Epithelial cell of esophagus (primary cell): ENCODE measurements around the gene HS3ST4.

Source experiments
- DNase-seq: peaks from one replicate; pipeline ENCODE4 v3.0.0; 2010; ENCODE audit warnings: low read depth
- H3K4me3 ChIP-seq: 2 replicates; pipeline ENCODE4 v1.5.1; 2011; ENCODE audit warnings: mild to moderate bottlenecking, low read length, control low read depth
- TF ChIP-seq, protein P1 (sequence below): IDR thresholded peaks from 2 replicates; pipeline ENCODE4 v1.5.1; 2011; ENCODE audit warnings: low read depth, mild to moderate bottlenecking, low read length, control low read depth, inconsistent platforms; ENCODE audit not compliant: insufficient read depth; ENCODE audit errors: missing control alignments

The HS3ST4 gene

DNA sequence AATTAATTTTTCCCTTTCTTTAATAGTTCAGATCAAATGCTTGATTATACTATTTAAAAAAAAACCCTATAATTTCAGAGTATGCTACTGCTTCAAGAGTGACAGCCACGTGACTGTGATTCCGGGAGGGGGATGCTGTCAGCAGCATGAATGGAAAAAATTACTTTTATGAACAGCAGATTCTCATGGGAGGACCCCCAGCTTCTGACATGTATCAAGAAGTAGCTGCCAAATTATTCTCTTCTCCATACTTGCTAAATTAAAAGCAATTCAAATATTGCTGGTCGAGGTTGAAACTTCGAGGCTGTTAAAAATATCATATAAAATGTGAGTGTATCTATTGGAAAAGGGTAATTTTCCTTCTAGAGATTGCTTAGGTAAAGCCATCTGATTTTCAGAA, 95.0 kb downstream of the HS3ST4 start:
- H3K4me3 ChIP-seq, result no peak overlapping the region
- TF ChIP-seq, protein P1, sequence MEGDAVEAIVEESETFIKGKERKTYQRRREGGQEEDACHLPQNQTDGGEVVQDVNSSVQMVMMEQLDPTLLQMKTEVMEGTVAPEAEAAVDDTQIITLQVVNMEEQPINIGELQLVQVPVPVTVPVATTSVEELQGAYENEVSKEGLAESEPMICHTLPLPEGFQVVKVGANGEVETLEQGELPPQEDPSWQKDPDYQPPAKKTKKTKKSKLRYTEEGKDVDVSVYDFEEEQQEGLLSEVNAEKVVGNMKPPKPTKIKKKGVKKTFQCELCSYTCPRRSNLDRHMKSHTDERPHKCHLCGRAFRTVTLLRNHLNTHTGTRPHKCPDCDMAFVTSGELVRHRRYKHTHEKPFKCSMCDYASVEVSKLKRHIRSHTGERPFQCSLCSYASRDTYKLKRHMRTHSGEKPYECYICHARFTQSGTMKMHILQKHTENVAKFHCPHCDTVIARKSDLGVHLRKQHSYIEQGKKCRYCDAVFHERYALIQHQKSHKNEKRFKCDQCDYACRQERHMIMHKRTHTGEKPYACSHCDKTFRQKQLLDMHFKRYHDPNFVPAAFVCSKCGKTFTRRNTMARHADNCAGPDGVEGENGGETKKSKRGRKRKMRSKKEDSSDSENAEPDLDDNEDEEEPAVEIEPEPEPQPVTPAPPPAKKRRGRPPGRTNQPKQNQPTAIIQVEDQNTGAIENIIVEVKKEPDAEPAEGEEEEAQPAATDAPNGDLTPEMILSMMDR, result no peak
- DNase-seq, result no peak

DNA sequence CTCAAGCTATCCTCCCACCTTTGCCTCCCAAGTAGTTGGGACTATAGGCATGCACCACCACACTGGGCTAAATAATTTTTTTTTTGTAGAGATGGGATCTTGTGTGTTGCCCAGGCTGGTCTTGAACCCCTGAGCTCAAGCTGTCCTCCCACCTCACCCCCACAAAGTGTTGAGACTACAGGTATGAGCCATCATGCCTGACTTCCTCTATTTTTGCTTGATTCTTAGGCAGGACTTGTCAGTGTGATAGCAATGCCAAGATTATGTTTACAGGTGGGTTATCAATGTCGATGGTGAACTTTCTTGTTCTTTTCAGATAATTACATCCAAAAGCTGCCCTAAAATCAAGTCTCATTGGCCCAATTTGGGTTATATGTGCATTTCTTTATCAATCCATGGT, 96.9 kb downstream of the HS3ST4 start:
- TF ChIP-seq, protein P1, result no peak
- H3K4me3 ChIP-seq, result no peak overlapping the region
- no peak for DNase-seq

DNA sequence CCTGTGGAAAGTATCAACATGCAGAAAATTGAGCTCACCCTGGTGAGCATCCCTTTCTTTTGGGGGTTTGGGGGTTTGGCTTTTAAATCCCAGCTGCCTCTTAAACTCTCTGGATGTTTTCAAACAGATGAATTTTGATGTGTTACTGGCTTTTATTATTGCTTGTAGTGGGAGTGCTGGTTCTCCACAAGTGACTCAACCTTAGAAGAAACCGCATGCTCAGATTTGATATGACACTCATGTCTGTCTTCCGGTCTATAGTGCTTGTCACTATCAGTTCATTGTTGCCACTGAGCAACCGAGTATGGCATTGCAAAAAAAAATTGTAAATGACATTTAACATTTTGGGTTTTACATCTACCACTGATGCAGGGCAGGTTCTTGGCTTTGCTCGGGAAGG, 104.5 kb downstream of the HS3ST4 start:
- no peak for DNase-seq
- TF ChIP-seq, protein P1, result no peak
- no peak overlapping the region for H3K4me3 ChIP-seq

DNA sequence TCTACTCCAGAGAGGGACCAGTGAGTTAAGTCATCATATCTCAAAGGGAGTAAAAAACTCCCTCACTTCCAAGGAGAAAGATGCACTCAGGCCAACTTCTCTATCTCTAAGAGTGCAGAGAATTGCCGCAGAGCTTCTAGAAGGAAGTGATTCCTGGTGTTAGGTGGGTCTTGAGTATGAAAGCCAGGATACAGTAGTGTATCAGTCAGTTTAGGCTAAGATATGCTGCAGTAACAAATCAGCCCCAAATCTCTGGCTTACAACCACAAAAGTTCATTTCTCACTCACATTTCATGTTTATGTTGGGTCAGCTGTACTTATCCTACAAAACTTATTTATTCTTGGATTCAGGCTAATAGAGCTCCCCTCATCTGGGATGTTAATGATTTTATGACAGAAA, 106.3 kb downstream of the HS3ST4 start:
- H3K4me3 ChIP-seq, result no peak overlapping the region
- no peak for DNase-seq
- TF ChIP-seq, protein P1, result no peak

DNA sequence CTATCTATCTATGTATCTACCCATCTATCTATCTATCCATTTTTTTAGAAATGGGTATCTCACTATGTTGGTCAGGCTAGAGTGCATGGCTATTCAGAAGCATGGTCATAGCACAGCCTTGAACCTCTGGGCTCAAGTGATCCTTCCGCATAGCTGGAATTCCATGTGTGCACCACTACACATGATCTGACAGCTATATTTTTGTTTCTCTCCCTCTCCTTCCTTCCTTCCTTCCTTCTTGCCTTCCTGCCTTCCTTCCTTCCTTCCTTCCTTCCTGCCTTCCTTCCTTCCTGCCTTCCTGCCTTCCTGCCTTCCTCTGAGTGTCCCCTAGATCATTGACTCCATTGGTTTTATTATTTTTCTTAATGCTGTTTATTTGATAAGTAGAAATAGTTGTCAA, 108.1 kb downstream of the HS3ST4 start:
- no peak overlapping the region for H3K4me3 ChIP-seq
- TF ChIP-seq, protein P1, result no peak
- DNase-seq, result no peak

DNA sequence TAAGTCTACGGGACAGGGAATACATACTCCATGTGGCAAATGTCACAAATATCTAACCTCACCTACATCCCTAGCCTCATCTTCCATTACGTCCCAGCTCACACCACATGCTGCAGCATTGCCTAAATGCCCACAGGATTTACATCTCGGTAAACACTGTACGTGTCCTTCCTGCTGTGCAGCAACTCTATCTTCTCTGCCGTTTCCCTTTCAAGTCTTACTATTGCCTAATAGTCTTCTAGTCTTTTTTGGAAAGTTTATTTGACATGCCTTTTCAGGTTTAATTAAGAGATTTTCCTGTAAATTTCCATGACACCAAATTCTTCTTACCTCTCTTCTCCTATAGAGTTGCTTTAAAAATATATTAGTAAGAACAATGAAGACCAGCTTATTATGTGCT, 120.5 kb downstream of the HS3ST4 start:
- TF ChIP-seq, protein P1, result no peak
- no peak overlapping the region for H3K4me3 ChIP-seq
- DNase-seq, result no peak

DNA sequence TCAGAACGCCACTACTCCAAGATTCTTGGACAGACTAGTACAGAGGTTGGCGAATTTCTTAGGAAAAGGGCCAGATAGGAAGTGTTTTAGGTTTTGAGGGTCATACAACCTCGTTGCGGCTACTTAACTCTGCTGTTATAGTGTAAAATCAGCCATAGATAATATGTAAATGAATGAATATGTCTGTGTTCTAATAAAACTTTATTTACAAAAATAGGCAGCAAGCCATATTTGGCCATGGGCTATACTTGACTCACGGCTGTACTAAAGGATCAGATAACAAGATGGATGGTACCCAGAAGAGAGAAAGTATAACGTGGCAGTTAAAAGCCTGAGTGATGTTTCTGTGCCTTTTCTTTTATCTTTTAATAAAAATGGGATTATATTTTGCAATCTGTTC, 125.5 kb downstream of the HS3ST4 start:
- DNase-seq, result no peak
- H3K4me3 ChIP-seq, result no peak overlapping the region
- TF ChIP-seq, protein P1, result no peak
